GM19463 (cell line): Measurements from ENCODE around the gene CYP26B1.

Experiments used
- ATAC-seq: cut with Tn5 transposase; IDR thresholded peaks from one replicate; pipeline ENCODE4 v1.9.1; 2021; ENCODE audit warnings: mild to moderate bottlenecking, moderate library complexity; ENCODE audit not compliant: unreplicated experiment

Gene CYP26B1

DNA sequence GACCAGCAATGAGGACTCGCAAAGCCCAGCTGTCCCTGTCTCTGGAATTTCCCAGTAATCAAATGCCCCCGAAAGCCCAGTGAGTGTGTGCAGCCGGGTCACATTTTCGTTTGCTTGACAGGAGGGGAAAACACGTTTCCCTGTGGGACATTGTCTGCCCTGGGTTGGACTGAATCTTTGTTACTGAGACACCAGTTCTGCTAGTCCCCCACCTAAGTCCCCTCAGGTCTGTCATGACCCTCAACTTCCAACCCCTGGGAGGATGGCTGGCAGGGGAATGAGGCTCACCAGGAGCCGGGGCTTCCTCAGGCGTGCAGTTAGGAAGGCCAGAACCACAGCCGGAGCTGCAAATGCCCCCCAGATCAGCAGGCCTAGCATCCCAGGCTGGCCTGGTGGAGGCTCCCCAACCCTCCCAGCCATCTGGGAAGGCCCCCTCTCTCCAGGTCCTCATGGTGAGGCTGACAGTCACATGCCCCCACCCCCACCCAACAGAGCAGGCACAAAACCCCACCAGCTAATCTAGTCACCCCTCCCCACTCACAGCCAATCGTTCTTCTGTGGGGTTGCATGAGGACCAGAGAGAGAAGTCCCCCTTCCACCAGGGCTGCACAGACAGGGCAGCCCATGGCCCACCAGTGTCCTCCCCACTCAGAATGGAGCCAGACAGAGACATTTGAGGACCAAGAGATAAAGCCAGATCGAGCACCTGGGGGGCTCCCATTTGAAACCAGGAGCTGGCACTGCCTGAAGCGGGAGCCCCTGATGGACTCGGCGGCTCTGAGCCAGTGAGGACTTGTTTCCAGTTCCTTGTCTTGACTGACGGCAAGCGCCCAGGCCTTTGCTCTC, 33.6 kb downstream of the CYP26B1 start:
- no peak for ATAC-seq

DNA sequence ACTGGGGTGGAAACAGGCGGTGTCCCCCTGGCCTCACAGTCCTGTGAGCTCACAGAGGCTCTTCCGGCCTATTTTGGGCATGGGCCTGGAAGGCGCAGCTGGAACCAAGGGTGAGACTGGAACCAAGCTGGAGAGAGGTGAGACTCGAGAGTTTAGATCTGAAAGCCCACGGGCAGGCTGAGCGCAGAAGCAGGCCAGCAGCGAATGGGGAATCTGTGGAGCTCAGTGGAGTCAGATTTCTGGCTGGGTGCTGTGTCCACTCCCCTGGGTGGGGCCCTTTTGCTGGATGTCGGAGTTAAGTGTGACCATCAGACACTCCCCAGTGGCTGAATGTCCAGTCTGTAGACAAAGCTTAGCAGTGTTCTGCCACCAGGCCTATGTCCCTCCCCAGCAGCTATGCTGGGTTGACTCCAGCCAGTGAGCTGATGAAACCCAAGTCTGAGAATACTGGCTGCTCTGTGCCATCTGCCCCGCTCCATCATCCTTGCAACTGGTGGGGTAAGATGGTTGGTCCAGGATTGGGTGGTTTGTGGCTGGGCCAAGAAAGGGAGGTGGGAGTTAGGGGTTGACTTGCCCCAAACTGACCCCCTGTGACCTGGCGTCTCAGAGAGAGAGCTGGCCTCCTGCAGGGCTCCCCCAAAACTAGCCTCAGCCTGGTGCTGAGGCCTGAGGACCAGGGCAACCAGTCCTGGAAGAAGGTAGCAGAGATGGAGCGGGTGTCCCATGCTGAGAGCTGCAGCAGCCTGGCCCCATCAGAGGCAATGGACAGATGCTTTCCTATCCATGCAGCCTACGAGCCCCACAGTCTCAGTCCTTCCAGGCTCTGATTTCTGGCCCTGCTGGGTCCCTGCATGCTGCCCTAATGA, 34.4 kb downstream of the CYP26B1 start:
- no peak for ATAC-seq

DNA sequence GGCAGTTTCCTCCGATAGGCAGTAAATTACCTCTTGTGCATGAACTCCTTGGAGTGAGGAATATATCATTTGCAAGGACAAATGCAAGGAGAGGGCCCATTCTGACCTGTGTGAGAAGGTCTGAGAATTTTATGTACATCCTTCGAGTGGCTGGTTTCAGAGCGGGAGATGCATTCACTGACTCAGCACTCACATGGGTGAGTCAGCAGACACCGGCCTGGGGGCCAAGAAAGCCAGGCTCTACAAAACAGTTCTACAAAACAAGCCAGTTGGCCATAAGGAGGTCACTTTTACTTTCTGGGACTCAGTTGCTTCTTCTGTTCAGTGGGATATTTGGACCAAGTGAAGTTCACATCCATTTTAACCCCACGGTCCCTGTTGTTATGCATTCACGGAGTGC, 35.3 kb downstream of the CYP26B1 start:
- no peak for ATAC-seq

DNA sequence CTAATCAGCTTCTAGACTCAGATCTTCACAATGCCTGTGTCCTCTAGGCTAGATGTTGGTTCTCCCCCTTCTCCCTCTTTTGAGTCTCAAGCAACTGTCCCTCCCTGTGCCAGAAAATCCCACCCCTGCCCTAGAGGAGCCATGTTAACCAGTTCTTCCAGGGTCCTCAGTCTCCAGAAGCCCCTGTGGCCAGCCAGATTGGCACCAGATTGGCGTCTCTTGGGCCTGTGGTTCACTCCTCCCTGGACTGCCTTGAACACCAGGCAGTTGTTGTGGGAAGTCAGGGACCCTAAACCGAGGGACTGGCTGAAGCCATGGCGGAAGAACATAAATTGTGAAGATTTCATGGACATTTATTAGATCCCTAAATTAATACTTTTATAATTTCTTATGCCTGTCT, 36.6 kb downstream of the CYP26B1 start:
- no peak for ATAC-seq

DNA sequence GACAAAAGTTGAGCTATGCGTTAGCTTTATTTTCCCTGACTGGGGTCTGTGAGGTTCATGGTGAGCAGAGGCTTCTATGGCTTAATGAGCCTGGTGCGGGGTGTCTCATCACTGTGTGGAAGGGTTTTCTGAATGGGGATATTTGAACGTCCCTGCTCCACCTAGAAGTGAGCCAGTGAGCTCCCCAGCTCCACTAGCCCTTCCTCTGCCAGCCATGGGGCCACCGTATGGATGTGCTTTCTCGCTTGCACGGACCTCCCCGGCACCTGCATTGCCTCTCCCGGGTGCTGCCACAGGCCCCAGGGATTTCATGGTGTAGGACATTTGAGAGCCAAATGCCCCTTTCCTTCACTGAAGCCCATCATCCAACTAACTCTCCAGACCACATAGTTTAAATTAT, 37.8 kb downstream of the CYP26B1 start:
- no peak for ATAC-seq

DNA sequence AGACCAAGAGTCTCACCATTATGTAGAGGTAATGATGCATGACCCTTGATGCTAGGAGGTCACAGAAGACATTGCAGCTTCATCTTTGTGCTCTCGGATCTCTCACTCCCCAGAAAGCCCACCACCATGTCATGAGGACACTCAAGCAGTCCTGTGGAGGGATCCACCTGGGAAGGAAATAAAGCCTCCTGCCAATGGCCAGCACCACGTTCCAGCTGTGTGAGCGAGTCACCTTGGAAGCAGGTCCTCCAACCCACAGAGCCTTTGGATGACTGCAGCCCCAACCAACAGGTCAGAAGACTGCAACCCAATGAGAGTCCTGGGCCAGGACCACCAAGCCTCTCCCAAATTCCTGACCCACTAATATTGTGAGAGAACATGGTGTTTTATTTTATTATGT, 38.4 kb downstream of the CYP26B1 start:
- no peak for ATAC-seq

DNA sequence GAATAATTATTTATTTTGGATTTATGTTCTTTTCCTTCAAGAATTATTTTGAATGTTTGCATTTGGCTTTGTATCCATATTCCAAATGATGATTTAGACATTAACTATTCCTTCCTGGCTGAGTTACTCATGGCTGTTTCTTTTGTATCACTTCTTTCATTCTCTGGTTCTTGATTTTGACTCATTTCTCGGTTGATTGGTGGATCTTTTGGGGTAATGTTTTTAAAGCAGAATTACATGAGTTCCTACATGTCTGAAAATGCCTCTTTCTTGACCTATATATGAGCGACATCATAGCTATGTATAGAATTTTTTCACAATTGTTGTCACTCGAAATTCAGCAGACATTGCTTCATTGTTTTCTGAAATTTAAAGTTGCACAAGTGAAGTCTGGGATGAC, 39.5 kb downstream of the CYP26B1 start:
- no peak for ATAC-seq

DNA sequence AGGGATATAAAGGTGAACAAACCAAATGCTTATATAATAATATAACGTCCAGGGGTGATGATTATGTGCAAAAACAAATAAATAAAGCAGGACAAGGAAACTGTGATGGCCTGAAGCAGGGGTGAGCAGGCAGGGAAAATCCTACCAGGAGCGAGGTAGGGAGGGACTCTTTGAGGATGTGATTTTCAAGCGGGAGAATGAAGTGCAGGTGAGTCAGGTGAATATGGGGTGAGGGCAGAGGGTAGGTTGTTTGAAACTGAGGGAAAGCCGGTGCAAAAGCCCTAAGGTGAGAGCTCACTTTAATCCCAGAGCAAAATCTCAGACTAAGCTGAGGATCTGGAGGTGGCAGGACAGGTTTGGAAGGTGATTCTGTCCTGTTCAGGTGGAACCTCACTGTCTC, 40.7 kb downstream of the CYP26B1 start:
- no peak for ATAC-seq

DNA sequence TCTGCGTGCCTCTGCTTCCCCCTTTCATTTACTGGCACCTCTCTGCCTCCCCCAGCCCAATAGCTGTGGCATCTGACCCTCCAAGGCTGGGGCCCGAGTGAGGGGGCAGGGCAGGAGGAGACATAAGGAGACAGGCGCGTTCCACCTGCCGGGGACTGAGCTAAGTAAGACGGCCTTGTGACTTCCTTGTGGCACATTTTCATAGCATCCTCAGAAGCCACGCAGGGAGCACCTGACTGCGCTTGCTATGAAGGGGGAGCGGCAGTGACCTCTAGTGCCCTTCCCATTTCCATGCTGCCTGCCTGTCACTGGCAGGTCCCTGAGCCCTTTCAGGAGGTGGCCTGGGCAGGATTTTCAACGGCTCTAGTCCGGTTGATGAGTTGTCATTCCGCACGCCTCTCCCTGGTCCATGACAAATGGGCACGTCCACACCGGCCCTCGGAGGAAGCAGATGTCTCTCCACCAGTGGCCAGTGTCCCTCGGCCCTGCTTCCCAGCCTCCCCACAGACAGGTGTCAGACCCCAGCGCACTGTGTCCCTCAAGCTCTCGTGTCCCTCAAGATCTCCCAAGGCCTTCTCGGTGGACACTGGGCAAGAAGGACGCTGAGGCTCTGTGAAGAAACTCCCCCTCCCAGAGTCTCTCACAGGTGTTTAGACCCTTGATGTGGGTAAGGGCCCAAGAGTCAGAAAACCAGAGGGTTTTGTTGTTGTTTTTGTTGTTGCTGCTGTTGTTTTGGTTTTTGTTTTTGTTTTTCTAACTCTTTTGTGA, 42.7 kb downstream of the CYP26B1 start:
- no peak for ATAC-seq

DNA sequence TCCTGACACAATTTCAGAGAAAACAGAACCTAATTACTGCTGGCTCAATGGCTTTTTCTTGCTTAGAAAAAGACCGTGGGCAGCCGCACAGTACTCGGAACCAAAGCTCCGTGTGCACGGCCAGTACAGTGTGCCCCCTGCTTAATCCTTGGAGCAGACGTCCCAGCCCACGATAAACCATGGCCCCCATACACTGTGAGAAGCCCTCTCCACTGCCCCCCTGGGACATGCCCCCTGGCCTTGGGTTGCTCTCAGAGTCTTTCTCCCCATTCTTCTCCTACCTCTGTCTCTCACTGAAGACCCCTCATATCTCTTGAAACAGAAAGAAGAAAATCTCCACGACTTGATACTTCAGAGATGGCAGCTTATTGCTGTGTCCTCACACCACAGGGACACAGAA, 44.0 kb downstream of the CYP26B1 start:
- no peak for ATAC-seq

DNA sequence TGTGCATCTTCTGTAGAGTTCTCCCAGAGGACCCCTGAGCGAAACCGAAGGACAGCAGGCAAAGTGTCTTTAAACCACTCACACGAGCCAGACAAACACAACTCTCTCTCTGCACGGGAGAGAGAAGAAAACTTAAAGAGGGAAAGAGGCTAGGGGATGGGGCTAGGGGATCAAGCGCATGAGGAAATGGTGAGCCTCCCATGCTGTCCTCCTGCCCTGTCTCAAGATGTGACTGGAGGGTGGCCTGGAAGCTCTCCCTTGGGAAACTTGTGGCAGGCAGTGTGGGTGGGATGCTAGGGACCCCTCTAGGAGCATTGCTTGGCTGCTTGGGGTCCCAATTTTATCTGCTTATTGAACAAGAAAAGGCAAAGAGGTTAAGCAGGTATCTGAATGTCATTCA, 44.5 kb downstream of the CYP26B1 start:
- no peak for ATAC-seq

DNA sequence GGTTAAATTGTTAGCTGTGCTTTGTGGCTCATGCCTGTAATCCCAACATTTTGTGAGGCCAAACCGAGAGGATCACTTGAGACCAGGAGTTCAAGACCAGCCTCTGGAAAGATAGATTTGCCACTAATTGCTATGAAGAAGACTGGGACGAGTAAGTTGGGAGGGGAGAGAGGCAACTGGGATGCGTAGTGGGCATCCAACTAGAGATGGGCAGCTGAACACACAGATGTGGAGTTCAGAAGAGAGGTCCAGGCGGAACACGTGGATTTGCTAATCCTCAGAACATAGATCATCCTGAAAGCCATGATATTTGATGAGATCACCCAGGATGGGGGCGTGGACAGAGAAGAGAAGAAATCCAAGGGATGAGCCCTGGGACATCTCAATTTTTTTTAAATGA, 48.7 kb downstream of the CYP26B1 start:
- ATAC-seq: no peak

DNA sequence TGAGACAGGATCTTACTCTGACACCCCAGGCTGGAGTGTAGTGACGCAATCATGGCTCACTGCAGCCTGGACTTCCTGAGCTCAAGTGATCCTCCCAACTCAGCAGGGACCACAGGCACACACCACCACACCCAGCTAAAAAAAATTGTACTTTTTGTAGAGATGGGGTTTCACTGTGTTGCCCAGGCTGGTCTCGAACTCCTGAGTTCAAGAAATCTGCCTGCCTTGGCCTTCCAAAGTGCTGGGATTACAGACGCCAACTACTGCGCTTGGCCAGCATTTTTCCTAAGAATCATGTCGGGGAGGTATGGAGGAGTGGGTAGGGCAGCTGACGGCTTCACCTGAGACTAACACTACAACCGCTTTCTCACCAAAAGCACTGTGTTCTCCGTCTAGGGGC, 50.4 kb downstream of the CYP26B1 start:
- no peak for ATAC-seq

DNA sequence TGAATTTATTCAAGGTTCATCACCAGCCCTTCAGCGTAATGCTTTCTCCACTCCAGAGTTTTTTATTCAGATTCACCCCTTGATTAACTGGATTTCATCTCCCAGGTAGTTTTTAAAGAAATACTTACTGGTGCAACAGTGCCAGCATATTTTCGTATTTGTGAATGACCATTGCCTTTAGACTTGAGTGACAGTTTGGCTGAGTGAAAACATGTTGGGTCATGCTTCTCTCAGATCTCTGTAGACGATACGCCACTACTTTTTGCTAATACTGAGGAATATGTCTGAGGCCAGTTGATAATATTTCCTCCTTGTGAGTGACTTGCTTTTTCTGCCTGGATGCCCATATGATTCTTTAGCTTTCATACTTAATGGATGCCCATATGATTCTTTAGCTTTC, 51.5 kb downstream of the CYP26B1 start:
- ATAC-seq: no peak

DNA sequence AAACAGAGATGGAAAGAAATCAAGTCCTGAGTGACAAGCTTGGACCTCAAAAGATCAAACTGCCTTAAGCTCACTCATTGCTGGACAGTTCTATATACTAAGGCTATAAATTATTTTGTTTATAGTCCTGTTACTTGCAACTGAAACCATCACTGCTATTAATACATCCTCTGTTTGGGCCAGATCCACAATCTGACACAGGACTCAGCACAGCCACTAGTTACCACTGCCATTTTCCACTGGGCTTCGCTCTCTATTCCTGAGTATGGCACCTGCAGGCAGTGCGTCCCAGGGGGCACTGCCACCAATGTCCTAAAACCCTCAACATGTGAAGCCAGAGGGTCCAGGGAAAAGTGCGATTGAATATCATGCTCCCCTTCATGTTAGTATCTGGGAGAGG, 52.3 kb downstream of the CYP26B1 start:
- ATAC-seq: no peak

DNA sequence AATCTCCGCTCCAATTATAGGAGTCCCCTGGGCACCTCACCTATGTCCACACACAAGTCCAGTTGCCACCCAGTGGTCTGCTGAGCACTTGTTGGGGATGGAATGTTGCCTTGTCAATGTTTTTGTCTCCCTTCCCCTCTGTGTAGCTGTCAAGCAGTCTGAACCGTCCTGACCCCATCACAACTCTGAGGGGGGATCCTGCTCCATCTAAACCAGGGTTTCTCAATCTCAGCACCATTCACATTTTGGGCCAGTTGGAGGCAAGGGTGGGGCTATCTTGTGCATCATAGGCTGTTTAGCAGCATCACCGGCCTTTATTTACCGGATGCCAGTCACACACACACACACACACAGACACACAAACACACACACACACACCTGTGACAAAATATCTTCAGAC, 53.0 kb downstream of the CYP26B1 start:
- ATAC-seq: no peak

DNA sequence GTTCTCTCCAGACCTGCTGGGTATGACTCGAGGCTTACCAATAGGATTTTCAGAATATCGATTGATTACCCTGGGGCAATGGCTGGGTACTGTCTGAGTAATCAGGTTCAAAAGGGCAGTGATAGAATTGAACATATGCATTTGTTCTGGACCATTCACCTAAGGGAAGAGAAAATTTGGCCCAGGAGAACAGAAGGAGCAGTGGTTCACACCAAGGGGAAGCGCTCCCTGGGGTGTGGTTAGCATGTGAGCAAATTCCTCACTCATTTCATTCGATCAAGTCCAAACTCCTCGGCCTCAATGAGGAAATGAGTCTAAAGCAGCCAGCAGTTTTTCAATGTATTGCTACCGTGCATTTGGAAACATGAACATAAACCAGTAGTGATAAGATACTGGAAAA, 55.6 kb downstream of the CYP26B1 start:
- no peak for ATAC-seq

DNA sequence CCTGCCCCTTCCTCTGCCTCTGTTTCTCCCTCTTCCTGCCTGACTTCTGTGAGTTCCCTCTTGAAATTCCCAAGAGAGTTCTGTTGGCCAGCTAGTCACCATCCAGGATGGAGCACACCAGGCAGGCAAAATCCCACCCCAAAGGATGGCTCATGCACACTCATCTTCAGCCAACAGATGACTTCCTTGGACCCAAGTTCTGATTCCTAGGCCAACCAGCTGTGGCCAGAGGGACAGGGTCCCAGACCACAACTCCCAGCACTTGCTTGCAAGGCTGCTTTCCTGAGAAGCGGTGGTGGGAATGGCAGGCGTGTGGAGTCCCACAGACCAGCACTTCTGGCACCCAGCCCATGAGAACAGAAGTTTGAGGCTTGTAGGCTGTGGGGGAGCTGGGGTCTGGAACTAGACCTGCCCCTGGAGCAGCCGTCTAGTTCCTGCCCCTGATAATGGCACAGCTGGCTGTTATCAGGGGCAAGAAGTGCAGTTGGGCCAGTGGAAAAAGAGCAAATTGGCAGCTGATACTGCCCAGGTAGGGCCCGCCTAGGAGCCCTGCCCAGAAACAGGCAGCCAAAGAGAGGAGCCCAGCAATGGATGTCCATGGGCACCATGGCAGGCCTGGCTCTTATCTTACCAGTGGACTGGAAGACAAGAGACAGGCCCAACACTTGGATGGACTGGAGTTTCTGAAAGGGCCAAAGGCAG, 56.7 kb downstream of the CYP26B1 start:
- no peak for ATAC-seq

DNA sequence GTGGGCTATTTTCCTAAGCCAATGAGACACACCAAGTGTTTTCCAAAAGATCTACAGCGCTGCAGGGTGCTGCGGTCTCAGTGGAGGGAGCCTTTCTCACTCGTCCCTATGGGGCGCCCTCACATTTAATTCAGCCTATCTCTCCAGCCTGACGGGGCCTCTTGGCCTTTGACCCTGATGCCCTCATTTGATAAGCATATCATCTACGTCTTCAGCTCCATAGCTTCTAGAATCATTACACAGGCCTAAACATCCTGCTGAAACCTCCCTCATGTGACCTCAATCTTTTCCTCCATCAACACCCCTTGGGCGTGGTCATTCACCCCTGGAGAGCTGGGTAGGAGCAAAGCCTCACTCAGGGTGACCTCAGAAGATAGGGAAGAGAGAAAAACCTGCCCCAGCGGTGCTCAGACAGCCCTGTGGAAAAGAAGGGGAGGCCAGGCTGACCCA, 57.4 kb downstream of the CYP26B1 start:
- ATAC-seq: no peak

DNA sequence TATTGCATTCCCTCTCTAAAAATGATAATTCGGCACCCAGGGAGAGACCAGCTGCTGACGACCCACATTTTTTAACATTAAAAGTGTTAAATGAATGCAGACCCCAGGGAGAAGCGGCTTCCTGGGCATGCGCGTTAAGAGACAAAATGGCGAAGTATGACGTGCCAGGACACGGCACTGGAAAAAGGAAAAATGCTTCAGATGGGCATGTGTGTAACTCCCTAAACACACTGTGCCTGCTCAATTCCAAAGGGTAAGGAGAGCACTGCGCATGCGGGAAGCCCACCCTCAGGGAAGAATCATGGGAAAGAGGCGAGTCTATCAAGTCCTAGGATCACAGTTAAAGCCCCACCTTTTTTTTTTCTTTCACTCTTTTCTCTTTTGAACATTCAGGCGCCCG, 58.1 kb downstream of the CYP26B1 start:
- ATAC-seq: no peak

DNA sequence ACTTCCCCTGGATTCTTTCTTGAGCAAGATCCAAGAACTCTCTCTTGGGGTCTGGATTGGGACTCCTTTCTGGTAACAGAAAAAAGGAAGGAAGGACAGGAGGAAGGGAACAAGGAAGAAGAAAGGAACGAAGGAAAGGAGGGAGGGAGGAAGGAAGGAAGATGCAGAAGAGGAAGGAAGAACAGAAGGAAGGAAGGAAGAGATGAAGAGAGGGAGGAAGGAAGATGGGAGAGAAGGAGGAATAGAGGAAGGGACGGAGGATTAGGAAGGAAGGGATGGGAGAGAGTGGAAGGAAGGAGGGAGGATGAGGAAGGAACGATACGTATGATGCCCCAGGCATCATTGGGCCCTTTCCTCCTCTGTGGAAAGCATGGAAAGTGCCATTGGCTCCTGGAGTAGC, 58.6 kb downstream of the CYP26B1 start:
- ATAC-seq: no peak
